ENCODE data around the gene ASB18.

ASB18 gene

DNA sequence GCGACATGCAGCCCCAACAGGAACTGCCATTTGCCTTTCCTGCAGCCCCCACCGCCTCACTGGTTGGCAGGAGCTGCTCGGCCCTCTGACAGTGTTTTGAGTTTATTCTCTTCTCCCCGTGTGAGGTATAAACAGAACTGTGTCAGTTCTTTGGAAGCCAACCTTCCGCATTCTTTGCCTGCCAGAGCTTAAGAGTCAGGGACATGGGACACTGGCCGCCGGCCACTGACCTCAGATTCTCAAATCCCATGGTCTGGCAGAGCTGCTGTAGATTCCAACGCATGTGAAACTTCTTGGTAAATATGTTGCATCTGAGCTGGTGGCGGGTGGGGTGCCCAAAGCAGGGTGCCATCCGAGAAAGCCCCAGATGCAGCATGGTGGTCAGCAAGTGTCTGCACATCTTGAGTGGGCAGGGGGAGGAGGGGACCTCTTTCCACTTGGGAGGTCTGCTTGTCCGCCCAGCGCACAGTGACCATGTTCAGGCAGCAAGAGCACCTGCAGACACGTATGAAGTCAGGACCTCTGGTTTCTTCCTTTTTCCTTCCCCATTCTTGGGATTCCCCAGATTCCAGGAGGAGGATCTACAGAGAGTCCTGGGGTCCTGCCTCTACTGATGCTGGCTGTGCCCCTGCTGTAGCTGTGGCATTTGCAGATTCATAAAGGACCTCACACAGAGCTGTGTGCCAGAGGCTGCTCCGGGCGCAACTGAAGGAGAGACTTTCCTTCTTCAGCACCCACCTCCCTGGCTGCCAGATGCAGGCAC, 23.8 kb downstream of the ASB18 start:
- DNase-seq: no peak

DNA sequence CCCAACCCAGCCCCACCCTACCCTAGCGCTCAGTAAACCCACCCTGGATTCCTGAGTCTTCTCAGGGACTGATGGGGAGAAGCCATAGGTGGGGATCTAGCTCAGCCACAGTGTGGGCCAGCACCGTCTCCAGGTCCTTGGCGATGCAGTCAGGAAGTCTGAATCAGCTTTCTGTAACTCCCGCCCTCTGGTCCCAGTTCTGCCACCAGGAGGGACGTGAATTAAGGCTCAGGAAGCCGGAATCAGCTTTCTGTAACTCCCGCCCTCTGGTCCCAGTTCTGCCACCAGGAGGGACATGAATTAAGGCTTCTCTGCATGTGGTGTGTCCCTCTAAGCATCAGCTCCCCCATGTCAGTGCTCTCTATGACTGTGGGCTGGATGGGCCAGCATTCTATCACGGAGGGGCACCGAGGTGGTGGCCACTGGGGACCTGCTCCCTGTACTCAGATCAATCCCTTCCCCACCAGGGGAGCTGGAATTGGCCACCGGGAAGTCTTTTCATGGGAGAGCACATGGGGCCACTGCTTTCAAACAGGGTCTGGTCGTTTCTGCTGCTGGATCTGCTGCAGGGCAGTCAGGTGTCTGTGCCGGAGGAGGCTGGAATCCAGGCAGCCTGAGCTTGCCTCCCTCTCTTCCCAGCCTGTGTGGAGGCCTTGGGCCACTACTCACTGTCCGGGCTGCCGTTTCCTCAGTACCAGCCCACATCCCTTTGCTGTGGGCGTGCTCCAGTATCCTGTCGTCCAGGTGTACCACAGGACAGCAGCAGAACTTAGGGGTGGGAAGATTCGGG, 24.7 kb downstream of the ASB18 start:
- DNase-seq: no peak

DNA sequence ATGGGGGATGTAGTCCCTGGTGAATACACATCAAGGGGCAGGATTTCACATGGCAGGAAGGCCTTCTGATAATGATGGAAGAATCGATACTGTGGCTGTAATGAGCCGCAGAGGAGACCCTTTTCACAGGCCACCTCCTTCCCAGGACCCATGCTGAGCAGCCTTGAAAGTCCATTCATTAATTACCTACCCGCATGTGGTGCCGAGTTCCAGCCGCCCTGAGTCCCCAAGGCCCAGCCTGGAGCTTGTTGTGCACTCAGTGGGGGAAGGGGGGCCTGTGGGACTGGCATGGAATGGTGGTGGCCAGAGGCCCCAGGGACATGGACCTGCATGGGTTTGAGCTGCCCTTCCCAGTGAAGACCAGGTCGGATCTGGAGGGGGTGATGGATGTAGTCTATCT, 25.5 kb downstream of the ASB18 start:
- no peak for DNase-seq

DNA sequence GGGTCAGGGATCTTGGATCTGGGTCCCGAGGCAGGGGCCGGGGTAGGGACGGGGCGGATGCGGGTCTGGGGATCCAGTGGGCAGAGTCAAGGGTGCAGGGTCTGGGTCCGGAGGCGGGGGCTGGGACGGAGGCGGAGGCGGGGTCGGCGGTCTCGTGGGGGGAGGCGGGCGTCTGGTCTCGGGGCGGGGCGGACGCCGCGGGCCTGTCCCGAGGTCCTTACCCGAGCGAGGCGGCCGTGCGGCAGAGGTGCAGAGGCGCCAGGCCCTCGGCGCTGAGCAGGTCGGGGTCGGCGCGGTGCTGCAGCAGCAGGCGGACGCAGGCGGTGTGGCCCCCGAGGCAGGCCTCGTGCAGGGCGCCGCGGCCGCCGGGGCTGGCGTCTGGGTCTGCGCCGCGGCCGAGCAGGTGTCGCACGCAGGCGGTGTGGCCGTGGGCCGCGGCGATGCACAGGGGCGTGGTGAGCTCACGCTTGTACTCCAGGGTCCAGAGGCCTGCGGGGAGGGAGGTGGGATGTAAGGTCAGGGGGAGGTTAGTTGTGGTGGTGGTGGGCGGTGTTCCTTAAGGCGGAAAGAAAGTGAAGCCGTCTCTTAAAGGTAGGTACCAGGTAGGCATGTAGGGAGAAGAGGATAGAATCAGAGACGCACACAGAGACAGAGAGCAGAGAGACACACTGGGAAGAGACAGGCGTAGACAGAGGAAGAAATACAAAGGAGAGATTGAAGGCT, 26.6 kb downstream of the ASB18 start:
- peak in 1 of 2 experiments; percentile 52 for DNase-seq

DNA sequence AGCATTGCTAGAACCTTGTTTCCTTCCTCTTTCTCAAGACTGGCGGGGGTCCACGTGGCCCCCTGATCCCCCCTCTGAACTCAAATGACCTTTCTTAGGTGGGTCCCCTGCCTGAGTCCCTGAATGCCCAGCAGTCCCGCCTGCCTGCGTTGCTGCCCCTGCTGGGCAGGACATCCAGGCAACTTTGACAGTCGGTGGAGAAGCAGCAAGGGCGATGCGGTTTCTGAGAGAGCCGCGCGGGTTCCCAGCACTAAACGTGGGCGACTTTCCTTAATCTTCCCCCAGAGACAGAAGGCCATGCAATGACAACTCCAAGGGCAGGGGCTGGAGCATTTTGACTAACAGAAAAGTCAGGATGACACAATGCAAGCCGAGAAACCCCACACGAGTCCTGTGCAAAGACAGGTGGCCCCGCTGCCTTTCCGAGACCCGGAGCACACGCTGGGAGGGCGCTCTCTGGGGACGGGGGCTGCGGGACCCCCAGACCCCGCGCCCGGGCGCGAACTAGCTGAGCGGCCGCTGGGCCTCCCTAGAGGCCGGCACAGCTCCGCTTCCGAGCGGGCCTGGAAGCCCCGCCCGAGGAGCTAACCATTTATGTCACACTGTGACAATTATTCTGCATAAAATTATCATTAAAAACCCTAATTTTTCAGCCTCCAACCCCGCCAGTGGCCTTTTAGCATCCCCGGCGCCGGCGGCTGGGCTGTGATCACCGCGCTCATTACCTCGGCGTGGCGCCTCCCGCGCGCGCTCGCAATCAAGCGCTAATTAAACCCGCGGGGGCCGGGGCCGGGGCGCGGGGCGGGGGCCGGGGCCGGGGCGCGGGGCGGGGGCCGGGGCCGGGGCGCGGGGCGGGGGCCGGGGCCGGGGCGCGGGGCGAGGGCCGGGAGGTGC, 27.4 kb downstream of the ASB18 start:
- DNase-seq: peak in 1 of 2 experiments; percentile 30

DNA sequence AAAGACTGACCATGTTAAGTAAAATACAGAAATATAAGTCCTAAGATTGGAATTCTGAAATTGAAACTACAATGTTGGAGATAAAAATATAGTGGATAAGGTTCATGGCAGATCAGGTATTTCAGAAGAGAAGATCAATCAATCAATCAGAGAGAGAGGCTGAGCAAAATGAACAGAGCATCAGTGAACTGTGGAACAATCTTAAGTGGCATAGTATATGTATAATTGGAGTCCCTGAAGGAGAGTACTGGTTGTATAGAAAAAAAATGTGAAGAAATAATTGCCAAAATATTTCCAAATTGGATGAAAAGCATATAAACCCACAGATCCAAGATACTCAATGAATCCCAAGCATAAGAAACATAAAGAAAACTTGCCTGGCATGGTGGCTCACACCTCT, 35.0 kb downstream of the ASB18 start:
- DNase-seq: no peak

DNA sequence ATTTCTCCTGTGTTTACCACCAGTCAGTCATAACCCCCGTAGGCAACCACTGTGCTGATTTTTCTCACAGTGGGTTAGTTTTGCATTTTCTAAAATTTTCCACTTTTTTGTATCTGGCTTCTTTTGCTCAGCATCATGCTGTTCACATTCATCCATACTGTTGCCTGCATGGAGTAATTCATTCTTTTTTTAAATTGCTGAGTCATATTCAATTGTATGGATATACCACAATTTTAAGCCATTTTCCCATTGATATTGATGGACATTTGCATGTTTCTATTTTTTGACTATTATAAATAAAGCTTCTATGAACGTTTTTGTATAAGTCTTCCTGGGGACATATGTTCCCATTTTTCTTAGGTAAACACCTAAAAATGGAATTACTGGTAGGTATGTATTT, 40.5 kb downstream of the ASB18 start:
- no peak for DNase-seq

DNA sequence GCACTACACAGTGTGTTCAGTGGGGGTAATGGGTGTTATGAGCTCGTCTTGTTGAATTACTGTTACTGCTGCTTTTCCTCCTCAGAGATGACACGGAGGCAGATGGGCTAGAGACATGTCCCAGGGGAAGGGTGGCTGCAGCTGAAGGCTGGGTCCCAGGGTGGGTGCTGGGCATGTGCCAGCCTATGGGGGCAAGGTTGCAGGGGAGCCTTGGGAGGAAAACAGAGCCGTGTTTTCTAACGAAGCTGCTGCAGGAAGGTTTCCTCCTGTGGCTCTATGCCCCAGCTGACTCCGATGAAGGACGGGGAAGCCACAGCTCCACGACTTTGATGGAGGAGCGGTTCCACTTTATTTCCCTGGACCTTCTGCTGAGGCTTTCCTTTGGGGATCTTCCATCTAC, 42.4 kb downstream of the ASB18 start:
- DNase-seq: no peak

DNA sequence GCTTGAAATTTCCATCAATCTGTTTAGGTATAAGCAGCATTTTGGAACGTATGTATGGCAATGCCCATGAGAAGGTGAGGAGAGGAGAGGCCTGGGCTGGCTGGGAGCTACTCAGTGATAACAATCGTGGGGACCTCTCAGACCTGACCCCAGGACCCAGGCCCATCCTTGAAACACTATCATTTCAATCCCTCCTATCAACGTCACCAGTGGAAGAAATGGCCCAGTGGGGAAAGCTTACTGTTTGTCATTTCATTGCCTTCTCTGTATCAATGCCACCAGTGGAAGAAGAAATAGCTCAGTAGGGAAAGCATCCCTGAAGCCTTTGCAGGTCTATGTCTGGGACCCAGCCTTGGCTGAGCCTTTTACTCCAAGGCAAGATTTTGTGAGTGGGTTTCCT, 44.8 kb downstream of the ASB18 start:
- DNase-seq: no peak

DNA sequence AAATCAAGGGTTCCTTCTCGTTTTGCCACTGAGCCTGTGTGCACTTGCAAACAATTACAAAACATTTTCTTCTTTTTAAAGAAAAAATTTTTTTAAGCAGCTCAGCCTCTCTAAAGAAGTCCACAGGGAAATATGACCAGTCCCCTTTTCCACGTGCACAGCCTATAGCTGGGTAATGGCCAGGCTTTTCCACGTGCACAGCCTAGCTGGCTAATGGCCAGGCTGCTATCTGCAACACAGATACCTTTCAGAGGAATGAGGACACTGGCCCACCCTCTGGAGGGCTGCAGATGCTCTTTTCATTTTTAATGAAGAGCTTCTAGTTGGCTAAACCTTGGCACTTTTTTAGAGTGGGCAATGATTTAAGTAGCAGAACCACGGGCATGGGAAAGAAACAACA, 46.3 kb downstream of the ASB18 start:
- peak in 1 of 2 experiments; percentile 50 for DNase-seq

DNA sequence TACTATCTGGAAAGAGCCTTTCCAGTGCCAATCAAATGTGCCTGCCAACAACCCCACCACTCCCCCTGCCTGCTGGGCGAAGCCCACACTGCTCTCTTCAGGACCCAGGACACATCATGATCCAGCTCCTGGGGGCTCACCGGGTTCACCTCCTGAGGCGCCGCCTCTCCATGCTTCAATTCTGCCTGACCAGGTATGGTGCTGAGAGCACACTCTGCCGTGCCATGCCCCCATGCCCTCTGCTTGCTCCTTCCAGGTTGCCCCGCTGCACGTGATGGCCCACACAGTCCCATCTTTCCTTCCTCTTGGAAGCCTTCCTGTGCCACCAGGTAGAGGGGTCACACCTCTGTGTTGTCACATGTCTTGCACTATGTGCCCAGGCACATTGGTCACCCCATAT, 47.5 kb downstream of the ASB18 start:
- DNase-seq: no peak

DNA sequence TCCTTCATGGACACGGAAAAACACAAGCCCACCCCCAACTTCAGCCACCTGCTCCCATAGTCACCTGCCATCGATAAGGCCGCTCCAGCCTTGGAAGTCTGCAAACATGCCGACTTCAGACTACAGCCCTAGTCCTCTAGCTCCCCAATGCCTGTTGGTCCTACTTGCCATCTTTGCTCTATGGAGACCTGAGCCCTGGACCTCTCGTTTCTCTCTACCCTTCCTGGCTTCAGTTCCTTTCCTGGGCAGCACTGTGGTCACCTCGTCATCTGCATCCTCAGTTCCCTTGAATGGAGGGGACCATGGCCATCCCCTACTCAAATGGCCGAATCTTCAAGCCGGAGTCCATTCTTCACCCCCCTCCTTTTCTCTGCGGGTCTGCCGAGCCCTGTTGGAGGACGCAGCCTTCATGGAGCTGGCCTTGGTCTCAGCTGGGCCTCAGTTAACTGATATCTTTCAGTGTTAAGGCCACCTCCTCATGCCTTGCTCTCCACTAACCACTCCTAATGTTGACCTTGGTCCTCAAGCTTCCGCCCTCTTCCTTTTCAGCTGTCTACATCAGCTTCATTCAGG, 48.4 kb downstream of the ASB18 start:
- no peak for DNase-seq

DNA sequence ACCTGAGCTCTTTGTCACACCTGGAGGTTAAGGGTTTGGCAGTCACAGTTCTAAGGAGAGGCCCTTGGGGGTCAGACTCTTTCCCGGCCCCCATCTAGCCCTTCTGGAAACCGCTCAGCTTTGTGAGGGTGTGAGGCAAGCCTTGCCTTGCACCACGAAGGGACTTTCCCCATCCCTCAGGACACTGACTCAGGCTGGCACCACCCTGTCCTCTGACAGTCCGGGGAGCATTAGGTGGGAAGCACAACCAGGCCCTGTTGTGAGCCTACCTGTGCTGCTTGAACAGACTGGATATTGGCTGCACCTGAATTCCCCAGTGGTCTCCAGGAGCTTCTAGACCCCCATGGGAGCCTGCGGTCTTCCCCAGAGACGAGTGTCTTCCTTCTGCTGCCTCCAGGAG, 49.0 kb downstream of the ASB18 start:
- DNase-seq: no peak

DNA sequence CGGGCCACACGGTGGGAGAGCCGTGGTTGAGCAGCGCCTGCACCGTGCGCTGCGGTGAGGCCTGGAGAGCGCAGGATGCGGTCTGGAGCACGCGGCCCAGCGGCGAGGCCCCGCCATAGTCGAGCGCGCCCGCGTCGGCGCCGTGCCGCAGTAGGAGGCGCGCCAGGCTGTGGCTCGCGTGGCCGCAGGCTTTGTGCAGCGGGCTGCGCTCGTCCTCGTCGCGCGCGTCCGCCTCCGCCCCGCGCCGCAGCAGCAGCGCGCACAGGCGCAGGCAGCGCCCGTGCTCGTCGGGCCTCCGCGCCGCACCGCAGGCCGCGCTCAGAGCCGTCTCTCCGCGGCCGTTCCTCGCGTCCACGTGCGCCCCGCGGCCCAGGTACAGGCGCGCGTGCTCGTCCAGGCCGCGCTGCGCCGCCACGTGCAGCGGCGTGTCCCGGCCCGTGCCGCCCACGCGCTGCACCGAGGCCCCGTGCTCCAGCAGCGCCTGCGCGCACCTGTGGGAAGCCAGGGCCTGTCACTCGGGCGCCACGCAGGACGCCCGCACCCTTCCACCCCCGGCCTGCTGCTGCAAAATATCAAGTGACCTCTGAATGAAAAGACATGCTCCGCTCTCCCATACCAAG, 49.7 kb downstream of the ASB18 start:
- DNase-seq: no peak

DNA sequence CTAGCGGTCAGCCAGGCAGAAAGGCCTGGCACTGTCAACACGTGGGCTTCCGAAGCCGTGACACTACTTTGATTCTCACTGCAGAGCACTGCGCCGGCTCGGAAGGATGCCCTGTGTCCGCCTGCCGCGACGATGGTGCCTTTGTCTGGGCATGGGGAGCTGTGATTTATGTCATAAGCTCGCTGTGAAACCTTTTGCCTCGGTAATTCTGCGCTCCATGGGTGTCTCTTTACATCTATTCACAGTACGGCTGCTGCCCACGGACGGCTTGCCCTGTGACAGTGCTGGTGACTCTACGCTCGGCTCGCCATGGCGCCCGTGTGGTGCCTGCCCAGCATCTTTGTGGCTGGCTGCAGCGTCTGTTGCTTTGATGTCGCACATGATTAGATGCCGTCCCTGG, 52.9 kb downstream of the ASB18 start:
- DNase-seq: no peak

DNA sequence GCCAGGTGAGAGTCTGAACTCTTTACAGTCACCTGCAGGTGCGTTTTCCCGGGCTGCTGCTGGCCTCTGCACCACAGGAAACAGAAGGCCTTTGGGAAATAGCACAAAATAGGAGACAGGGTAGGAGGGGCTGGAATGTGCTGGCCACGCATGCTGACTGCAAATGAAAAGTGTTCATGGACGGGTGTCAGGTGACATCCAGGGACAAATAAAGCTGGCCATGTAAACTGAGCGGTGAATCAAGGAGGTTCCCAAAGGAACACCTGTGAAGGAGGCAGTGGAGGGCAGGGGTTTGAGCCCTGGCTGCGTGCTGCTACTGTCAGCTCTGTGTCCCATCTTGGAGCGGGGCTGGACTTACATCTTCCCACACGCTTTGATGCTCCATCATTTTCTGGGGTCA, 53.7 kb downstream of the ASB18 start:
- no peak for DNase-seq

DNA sequence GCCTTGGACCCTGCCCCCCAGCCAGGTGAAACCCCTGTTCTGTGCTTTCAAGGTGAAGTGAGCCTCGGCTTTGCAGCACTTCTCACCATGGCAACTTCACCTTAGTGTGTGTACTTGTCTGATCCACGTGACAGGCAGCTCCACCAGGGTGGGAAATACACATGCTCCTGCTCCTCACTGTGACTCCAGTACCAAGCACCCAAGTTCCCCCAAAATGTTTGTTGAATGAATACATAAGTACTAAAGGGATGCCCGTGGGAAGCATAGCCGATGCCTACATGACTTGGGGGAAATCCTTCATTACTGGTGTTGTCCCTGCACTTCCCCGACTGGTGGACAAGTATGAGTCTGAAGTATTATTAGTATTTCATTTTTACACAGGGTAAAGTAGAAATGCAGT, 54.2 kb downstream of the ASB18 start:
- no peak for DNase-seq

DNA sequence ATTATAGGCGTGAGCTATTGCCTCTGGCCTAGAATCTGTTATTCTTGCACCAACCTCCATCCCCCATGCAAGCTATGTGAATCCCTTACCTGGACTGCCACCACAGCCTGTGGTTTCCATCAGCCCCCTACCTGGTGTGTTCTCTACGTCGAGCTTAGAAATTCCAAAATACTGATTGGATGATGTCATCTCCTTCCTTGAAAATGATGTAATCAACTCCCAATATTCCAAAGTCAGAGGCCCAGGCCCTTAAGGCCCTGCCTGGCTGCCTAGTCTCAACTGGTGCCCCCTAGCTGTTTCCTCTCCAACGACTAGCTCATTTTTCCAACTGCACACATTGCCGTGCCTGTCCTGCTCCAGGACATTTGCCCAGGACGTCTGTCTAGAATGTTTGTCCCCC, 54.7 kb downstream of the ASB18 start:
- DNase-seq: no peak

DNA sequence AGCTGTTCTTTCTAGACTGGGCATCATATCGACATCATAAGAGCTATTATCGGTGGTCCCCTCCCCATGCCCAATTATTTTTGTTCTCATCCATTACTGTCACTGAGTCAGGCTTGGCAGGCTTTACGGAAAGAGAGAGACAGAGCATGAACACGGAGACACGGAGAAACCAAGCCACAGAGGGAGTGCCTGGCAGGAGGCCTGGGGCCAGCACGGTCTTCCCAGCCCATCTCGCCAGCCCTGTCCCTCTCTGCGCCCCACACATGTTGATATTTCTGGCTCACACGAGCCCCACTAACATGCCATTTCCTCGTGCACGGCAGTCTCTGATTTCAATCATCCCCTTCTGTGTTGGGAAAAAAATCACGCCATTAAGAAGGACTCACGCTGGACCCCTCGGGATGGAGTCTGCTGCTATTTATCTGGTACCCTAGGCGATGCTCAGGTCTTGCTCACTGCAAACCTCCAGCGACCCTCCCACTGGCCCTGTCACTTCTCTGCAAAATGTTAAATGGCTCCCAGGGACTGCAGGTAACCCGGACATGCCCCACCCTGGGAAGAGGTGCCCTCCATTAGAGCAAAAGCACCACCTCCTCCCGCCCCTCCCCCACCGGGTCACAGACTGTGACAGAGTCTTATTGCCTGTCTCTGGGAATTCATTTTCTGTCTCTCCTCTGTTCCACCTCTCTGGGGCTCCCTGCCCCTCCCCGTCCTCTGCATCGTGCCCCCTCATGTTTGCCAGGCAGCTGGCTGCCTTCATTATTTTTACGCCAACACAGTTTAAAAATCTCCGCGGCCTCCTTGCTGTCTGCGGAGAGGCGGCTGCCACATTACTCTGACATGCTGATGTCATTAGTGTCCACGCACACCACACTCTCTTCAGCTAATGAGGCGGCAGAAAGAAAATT, 55.9 kb downstream of the ASB18 start:
- no peak for DNase-seq

DNA sequence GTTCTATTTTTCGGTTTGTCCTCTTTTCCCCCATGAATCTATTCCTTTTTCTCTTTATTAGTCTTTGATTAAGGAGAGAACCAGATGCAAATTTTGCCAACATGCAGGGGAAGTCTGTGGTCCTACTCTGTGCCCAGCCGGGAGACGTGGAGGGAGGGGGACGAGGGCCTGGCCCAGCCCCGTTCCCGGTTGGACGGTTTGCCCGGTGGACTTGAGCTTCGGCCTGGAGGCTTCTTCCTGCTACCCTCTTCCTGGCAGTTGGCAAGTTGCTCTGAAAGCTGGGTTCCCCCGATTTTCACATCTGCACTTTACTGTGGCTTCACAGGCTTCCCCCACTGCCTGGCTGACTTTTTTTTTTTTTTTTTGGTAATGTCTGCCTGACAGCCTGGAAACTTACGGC, 56.7 kb downstream of the ASB18 start:
- DNase-seq: no peak

Measured in NCI-H526 (cell line).